Liver (tissue), 3 donors: ENCODE data around the gene B3GNT5.

Experiments used
- CTCF ChIP-seq: fragments of 150-350 bp; IDR thresholded peaks from 2 replicates; pipeline ENCODE4 v1.5.1; 2017; ENCODE audit warnings: improper control_type of control experiment, low read depth, low read length; ENCODE audit not compliant: missing input control
- EGR1 ChIP-seq, 2 donors: IDR thresholded peaks; 2 replicates each; pipeline ENCODE4 v1.6.1; 2016 to 2018; ENCODE audit warnings: antibody characterized with exemption in 2 of 2, low read depth in 2 of 2
- FOXA1 ChIP-seq: IDR thresholded peaks from 2 replicates; pipeline ENCODE4 v1.6.1; 2016; ENCODE audit warnings: antibody characterized with exemption
- HNF4G ChIP-seq: IDR thresholded peaks from 2 replicates; pipeline ENCODE4 v1.6.1; 2016; ENCODE audit warnings: antibody characterized with exemption
- MAX ChIP-seq: IDR thresholded peaks from 2 replicates; pipeline ENCODE4 v1.6.1; 2016; ENCODE audit warnings: antibody characterized with exemption
- RAD21 ChIP-seq, 2 donors: IDR thresholded peaks; 2 replicates each; pipeline ENCODE4 v1.6.1; 2016; ENCODE audit warnings: antibody characterized with exemption in 2 of 2, mild to moderate bottlenecking in 2 of 2
- SP1 ChIP-seq: IDR thresholded peaks from 2 replicates; pipeline ENCODE4 v1.6.1; 2018; ENCODE audit warnings: antibody characterized with exemption, mild to moderate bottlenecking
- TAF1 ChIP-seq: conservative IDR thresholded peaks from 2 replicates; pipeline ENCODE4 v1.6.1; 2016; ENCODE audit warnings: antibody characterized with exemption, mild to moderate bottlenecking
- YY1 ChIP-seq: IDR thresholded peaks from 2 replicates; pipeline ENCODE4 v1.6.1; 2016; ENCODE audit warnings: antibody characterized with exemption, mild to moderate bottlenecking
- ZBTB33 ChIP-seq: IDR thresholded peaks from 2 replicates; pipeline ENCODE4 v1.6.1; 2016; ENCODE audit warnings: antibody characterized with exemption
- TF ChIP-seq, protein P1 (sequence below): IDR thresholded peaks from 2 replicates; pipeline ENCODE4 v1.6.1; 2016; ENCODE audit warnings: antibody characterized with exemption, mild to moderate bottlenecking
- donor health status: healthy.
- donor health status: healthy.

DNA sequence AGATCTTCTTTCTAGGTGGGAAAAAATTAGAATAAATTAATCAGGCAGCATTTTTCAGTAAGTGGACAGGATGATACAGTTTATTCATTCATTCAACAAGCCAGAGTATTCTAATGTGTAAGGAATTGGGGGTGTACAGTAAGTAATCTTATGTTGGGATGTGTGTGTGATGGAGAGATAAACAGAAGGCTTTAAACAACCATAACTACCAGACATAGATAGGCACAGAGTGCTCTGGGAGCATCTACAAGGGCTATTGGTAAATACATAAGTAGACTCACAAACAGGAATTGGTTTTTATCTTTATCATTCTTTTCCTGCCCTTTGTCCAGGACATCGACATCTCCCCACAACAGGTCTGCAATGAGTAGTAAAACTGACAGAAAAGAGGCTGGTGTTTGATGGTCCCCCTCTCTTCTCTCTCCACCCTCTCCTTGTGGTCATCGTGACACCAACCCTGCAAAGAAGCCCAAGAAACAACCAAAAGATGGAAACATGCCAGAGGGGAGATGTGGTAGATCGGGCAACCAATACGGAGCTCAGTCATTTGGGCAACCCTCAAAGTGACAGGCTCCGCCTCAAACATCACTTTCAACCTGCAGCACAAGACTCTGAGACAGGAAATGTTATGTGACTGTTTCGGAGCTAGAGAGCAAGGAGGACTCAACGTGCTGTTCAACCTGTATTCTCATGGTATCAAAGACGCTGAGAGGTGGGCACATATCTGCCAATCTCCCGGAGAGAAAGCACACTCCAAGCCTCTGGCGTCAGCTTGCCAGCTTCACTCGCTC is 28.7 kb upstream of the B3GNT5 start:
- no peak for TF ChIP-seq CTCF
- no peak for TF ChIP-seq RAD21 (IDR thresholded peaks at IDR 0.05)
- TF ChIP-seq HNF4G, result no peak
- no peak for TF ChIP-seq MAX
- TF ChIP-seq, protein P1, sequence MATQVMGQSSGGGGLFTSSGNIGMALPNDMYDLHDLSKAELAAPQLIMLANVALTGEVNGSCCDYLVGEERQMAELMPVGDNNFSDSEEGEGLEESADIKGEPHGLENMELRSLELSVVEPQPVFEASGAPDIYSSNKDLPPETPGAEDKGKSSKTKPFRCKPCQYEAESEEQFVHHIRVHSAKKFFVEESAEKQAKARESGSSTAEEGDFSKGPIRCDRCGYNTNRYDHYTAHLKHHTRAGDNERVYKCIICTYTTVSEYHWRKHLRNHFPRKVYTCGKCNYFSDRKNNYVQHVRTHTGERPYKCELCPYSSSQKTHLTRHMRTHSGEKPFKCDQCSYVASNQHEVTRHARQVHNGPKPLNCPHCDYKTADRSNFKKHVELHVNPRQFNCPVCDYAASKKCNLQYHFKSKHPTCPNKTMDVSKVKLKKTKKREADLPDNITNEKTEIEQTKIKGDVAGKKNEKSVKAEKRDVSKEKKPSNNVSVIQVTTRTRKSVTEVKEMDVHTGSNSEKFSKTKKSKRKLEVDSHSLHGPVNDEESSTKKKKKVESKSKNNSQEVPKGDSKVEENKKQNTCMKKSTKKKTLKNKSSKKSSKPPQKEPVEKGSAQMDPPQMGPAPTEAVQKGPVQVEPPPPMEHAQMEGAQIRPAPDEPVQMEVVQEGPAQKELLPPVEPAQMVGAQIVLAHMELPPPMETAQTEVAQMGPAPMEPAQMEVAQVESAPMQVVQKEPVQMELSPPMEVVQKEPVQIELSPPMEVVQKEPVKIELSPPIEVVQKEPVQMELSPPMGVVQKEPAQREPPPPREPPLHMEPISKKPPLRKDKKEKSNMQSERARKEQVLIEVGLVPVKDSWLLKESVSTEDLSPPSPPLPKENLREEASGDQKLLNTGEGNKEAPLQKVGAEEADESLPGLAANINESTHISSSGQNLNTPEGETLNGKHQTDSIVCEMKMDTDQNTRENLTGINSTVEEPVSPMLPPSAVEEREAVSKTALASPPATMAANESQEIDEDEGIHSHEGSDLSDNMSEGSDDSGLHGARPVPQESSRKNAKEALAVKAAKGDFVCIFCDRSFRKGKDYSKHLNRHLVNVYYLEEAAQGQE, result no peak
- TF ChIP-seq FOXA1, result no peak
- TF ChIP-seq YY1, result no peak
- TF ChIP-seq EGR1 (IDR thresholded peaks at IDR 0.05; ENCODE audit: low read depth in 2 of 2), result no peak
- no peak for TF ChIP-seq TAF1
- TF ChIP-seq ZBTB33, result no peak
- no peak for TF ChIP-seq SP1
